ENCODE measurements around the gene ATP1A4. TPM values are rescaled to one million over a fixed set of nuclear protein-coding genes. Genes with fewer than 3 reads are reported as not detected.

ATP1A4 gene
- total and polyA plus RNA-seq, 2 of the 13 experiments (the other 11 are each of a cell fraction or from before 2014, with no cell fraction given), result not detected

DNA sequence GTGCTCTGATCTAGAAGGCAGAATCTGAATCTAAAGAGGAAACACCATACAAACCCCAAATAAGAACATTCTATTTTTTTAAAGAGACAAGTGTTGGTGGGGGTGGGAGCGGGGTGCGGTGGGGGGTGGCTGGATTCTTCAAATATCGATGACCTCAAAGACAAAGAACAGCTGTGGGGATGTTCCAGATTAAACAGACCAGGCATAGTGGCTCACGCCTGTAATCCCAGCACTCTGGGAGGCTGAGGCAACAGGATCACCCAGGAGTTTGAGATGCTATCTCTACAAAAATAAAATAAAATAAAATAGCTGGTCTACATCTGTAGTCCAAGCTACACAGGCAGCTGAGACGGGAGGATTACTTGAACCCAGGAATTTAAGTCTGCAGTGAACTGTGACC is 5.0 kb downstream of the ATP1A4 start (continued):
- TF ChIP-seq CCDC6 (CRISPR knock-in tag; IDR thresholded peaks at IDR 0.05), result no peak
- TF ChIP-seq, protein P1, sequence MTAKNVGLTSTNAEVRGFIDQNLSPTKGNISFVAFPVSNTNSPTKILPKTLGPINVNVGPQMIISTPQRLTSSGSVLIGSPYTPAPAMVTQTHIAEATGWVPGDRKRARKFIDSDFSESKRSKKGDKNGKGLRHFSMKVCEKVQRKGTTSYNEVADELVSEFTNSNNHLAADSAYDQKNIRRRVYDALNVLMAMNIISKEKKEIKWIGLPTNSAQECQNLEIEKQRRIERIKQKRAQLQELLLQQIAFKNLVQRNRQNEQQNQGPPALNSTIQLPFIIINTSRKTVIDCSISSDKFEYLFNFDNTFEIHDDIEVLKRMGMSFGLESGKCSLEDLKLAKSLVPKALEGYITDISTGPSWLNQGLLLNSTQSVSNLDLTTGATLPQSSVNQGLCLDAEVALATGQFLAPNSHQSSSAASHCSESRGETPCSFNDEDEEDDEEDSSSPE (CRISPR knock-in tag; IDR thresholded peaks at IDR 0.05), result no peak

DNA sequence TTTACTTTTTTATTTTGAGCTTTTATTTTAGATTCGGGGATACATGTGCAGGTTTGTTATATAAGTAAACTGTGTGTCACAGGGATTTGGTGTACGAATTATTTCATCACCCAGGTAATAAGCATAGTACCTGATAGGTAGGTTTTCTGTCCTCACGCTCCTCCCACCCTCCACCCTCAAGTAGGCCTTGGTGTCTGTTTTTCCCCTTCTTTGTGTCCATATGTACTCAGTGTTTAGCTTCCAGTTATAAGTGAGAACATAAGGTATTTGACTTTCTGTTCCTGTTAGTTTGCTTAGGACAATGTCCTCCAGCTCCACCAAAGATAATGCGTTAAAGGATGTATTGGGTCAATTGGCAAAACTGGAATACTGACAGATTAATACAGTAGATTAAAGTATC is 5.8 kb downstream of the ATP1A4 start:
- no TSS peak for BruUV-seq (replicated peaks)
- ATAC-seq, result no peak
- Histone ChIP-seq H3K4me2 (ENCODE audit: low read depth, low read length) (no peak overlapping the region), H3K4me1 (ENCODE audit: insufficient read depth, low read length) (peaks cover 37% of the 10 kb centered on the region), H3K36me3 (replicated peaks in 1 of 2; ENCODE audit: control insufficient read depth in 1 of 2, insufficient read depth in 2 of 2, low read length in 2 of 2) (no peaks in the 10 kb centered on the region), H3K27me3 (ENCODE audit: control insufficient read depth in 1 of 2, insufficient read depth in 2 of 2, low read length in 2 of 2) (no peaks in the 10 kb centered on the region; a peak in 3 of 5 replicates), H3K27ac (ENCODE audit: extremely low read length, insufficient read depth, low read length) (no peak overlapping the region), H3K9ac (ENCODE audit: insufficient read depth, low read depth, low read length) (no peak overlapping the region), H3K79me2 (ENCODE audit: insufficient read depth, low read length) (no peaks in the 10 kb centered on the region), H4K20me1 (ENCODE audit: insufficient read depth, low read length) (no peaks in the 10 kb centered on the region), H3K9me3 (ENCODE audit: low read length) (no peaks in the 10 kb centered on the region), H3K4me3 (replicated peaks in 1 of 3; ENCODE audit: insufficient read depth in 1 of 3, low read depth in 2 of 3, low read length in 3 of 3) (no peak overlapping the region), H2AFZ (ENCODE audit: low read length) (no peak overlapping the region)
- TF ChIP-seq MTF1 (CRISPR knock-in tag; IDR thresholded peaks at IDR 0.05) (no peak), ZNF878 (CRISPR knock-in tag; IDR thresholded peaks at IDR 0.05) (no peak), ZNF614 (CRISPR knock-in tag; IDR thresholded peaks at IDR 0.05; ENCODE audit: borderline replicate concordance) (no peak), SALL1 (CRISPR knock-in tag; IDR thresholded peaks at IDR 0.05) (no peak), KLF11 (CRISPR knock-in tag; IDR thresholded peaks at IDR 0.05) (no peak), ZNF776 (CRISPR knock-in tag; IDR thresholded peaks at IDR 0.05) (no peak), MXD4 (CRISPR knock-in tag; IDR thresholded peaks at IDR 0.05) (no peak), ZNF3 (CRISPR knock-in tag; IDR thresholded peaks at IDR 0.05) (no peak)
- TF ChIP-seq, protein P2, sequence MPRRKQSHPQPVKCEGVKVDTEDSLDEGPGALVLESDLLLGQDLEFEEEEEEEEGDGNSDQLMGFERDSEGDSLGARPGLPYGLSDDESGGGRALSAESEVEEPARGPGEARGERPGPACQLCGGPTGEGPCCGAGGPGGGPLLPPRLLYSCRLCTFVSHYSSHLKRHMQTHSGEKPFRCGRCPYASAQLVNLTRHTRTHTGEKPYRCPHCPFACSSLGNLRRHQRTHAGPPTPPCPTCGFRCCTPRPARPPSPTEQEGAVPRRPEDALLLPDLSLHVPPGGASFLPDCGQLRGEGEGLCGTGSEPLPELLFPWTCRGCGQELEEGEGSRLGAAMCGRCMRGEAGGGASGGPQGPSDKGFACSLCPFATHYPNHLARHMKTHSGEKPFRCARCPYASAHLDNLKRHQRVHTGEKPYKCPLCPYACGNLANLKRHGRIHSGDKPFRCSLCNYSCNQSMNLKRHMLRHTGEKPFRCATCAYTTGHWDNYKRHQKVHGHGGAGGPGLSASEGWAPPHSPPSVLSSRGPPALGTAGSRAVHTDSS (CRISPR knock-in tag; conservative IDR thresholded peaks at IDR 0.05), result no peak
- FAIRE-seq, result no peak
- CTCF ChIA-PET (ENCODE audit: low intra/inter-chr PET ratio, low total read pairs), result no interaction called here
- no peak for DNase-seq (ENCODE audit: low spot score)
- intact Hi-C loops (cut with micrococcal nuclease; ENCODE audit: unreplicated experiment), result no loop called here
- whole genome bisulfite sequencing (ENCODE audit: low lambda C conversion rate), result 12% methylated on average over 4 of the region's 4 CpGs
- in situ Hi-C loops (cut with HindIII; ENCODE audit: extremely low pct_ligation_motif_present, low pct_unique_long_range_greater_than_20kb), result no loop called here
- POLR2A ChIA-PET, result no interaction called here

Data from HepG2 (cell line).